Heart left ventricle (tissue), 13 donors: ENCODE results near the gene SIGMAR1.

ENCODE experiments used
- POLR2A ChIP-seq, 2 donors: fragments of 450-650 bp; IDR thresholded peaks; one replicate each; pipeline ENCODE4 v1.6.1; 2017; ENCODE audit warnings: antibody characterized with exemption in 2 of 2, mild to moderate bottlenecking in 2 of 2, moderate library complexity in 2 of 2
- TF ChIP-seq, protein P1 (sequence below), 12 donors: fragments of 200-600 bp; sonication (generic) in 4 of 12; IDR thresholded peaks; one replicate each; pipeline versions ENCODE4 v1.5.0 to v1.8.0; 2018 to 2022; ENCODE audit warnings: antibody characterized with exemption in 12 of 12, mild to moderate bottlenecking in 5 of 12
- donor health status: ischemic (EF 13 %, LVEDD 7.1; RV severe dilation, severe dysfunction).
- donor health status: DM: no; HTN: yes; CAD: no.
- donor health status: DM: no; HTN: no; CAD: no.
- donor health status: ischemic (EF 25% LVEDD 6.9; RV normal size, moderate dysfunction).
- donor health status: ischemic (EF 25% LVEDD 5.7; RV mildly dilated, moderate dysfunction).
- donor health status: ischemic (EF 35%, LVEDD 5.7; RV mildly dilated, moderate dysfunction).
- donor health status: nonischemic (EF 11% LVEDD 7.7; RV severe dilation, severe dysfunction).
- donor health status: DM: yes; HTN: yes; CAD: no.
- donor health status: PGD.
- donor health status: ischemic (EF 29% LVEDD 5.4; RV normal size, mild dysfunction).
- donor health status: nonischemic (EF 23%, LVEDD 6.1; RV moderate dilation, normal function).

DNA sequence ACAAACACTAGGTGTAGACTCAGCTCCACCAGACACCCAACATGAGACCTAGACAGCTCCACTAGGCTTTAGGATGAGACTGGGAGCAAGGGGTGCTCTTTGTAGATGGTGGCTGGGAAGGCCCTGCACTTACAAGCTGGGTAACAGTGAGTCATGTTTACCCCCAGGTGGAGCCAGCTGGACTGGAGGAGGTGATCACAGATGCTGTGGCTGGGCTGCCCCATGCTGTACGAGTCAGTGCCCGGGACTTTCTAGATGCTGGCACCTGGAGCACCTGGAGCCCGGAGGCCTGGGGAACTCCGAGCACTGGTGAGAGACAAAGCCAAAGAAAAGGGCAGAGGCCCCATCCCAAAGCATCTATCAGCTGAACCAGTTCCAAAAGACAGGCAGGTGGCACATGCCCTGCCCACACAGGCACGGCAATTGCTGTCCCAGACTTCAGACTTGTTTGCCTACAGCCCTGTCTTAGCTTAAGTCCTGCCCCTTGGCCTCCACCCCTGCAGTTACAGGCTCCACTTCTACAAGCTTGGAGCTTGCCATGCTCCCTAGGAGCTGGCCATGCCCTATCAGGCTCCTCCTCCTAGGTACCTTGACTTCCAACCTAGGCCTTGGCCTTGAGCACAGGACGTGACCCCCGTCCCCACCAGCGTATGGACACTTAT is 22.1 kb upstream of the SIGMAR1 start:
- TF ChIP-seq, protein P1, sequence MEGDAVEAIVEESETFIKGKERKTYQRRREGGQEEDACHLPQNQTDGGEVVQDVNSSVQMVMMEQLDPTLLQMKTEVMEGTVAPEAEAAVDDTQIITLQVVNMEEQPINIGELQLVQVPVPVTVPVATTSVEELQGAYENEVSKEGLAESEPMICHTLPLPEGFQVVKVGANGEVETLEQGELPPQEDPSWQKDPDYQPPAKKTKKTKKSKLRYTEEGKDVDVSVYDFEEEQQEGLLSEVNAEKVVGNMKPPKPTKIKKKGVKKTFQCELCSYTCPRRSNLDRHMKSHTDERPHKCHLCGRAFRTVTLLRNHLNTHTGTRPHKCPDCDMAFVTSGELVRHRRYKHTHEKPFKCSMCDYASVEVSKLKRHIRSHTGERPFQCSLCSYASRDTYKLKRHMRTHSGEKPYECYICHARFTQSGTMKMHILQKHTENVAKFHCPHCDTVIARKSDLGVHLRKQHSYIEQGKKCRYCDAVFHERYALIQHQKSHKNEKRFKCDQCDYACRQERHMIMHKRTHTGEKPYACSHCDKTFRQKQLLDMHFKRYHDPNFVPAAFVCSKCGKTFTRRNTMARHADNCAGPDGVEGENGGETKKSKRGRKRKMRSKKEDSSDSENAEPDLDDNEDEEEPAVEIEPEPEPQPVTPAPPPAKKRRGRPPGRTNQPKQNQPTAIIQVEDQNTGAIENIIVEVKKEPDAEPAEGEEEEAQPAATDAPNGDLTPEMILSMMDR (IDR thresholded peaks at IDR 0.05), result no peak
- TF ChIP-seq POLR2A (IDR thresholded peaks at IDR 0.05), result no peak
